MM.1S (cell line): Measurements from ENCODE around the gene POLR3G.

Source experiments
- DNase-seq: peaks from one replicate; pipeline ENCODE4 v3.0.0-alpha.2; 2015
- H2AFZ ChIP-seq: fragments of 300-600 bp; sonication (generic); 2 replicates; pipeline ENCODE4 v1.6.0; 2016; ENCODE audit warnings: antibody characterized with exemption, low read length
- H3F3A ChIP-seq: fragments of 300-600 bp; sonication (generic); 2 replicates; pipeline ENCODE4 v1.6.1; 2016; ENCODE audit warnings: mild to moderate bottlenecking, antibody characterized with exemption, low read length, moderate library complexity, mixed read lengths; ENCODE audit not compliant: insufficient read depth
- H3K27ac ChIP-seq: fragments of 300-600 bp; sonication (generic); 2 replicates; pipeline ENCODE4 v1.5.1; 2016; ENCODE audit warnings: mild to moderate bottlenecking, low read length
- H3K27me3 ChIP-seq: fragments of 300-600 bp; sonication (generic); replicated peaks from 2 replicates; pipeline ENCODE4 v1.6.0; 2016; ENCODE audit warnings: low read length; ENCODE audit not compliant: insufficient read depth
- H3K36me3 ChIP-seq: fragments of 300-600 bp; sonication (generic); replicated peaks from 2 replicates; pipeline ENCODE4 v1.6.1; 2016; ENCODE audit warnings: mild to moderate bottlenecking, low read length, mixed read lengths; ENCODE audit not compliant: insufficient read depth
- H3K4me1 ChIP-seq: fragments of 300-600 bp; sonication (generic); 2 replicates; pipeline ENCODE4 v1.6.1; 2016; ENCODE audit warnings: low read length, mixed read lengths
- H3K4me2 ChIP-seq: fragments of 300-600 bp; sonication (generic); 2 replicates; pipeline ENCODE4 v1.6.0; 2016; ENCODE audit warnings: low read depth, low read length
- H3K4me3 ChIP-seq: fragments of 300-600 bp; sonication (generic); 2 replicates; pipeline ENCODE4 v1.5.1; 2016; ENCODE audit warnings: low read length, mixed read lengths
- H3K79me2 ChIP-seq: fragments of 300-600 bp; sonication (generic); 2 replicates; pipeline ENCODE4 v1.6.1; 2016; ENCODE audit warnings: mixed run types, low read length, mixed read lengths
- H3K9ac ChIP-seq: fragments of 300-600 bp; sonication (generic); 2 replicates; pipeline ENCODE4 v1.6.1; 2016; ENCODE audit warnings: low read length, mixed read lengths
- H3K9me2 ChIP-seq: fragments of 300-600 bp; sonication (generic); replicated peaks from 2 replicates; pipeline ENCODE4 v1.6.1; 2016; ENCODE audit warnings: mild to moderate bottlenecking, low read length, mixed read lengths; ENCODE audit not compliant: insufficient read depth
- H3K9me3 ChIP-seq: fragments of 300-600 bp; sonication (generic); replicated peaks from 2 replicates; pipeline ENCODE4 v1.6.1; 2016; ENCODE audit warnings: mild to moderate bottlenecking, low read length, mixed read lengths; ENCODE audit not compliant: insufficient read depth
- H4K20me1 ChIP-seq: fragments of 300-600 bp; sonication (generic); 2 replicates; pipeline ENCODE4 v1.6.1; 2016; ENCODE audit warnings: mild to moderate bottlenecking, low read length, moderate library complexity, mixed read lengths; ENCODE audit not compliant: insufficient read depth
- CTCF ChIP-seq: fragments of 300-600 bp; sonication (generic); IDR thresholded peaks from 2 replicates; pipeline ENCODE4 v1.5.1; 2016; ENCODE audit warnings: antibody characterized with exemption, low read length, mixed read lengths
- EZH2 ChIP-seq: fragments of 300-600 bp; sonication (generic); optimal IDR thresholded peaks from 2 replicates; pipeline ENCODE3; 2017; ENCODE audit warnings: low read depth, mild to moderate bottlenecking, antibody characterized with exemption, low read length, mixed read lengths
- EZH2phosphoT487 ChIP-seq: fragments of 300-600 bp; sonication (generic); IDR thresholded peaks from 2 replicates; pipeline ENCODE4 v1.6.1; 2018; ENCODE audit warnings: antibody characterized with exemption, low read length

The POLR3G gene

GRCh38 chr5:90472783-90473395 lies 1.8 kb upstream of the POLR3G start:
- Histone ChIP-seq H3K9me2 (no peaks in the 10 kb centered on the region), H3K79me2 (peaks cover 16% of the 10 kb centered on the region), H3K36me3 (no peaks in the 10 kb centered on the region), H3K9ac (peak overlapping the region; percentile 66; the same call in 1 of the 2 replicates), H3F3A (no peaks in the 10 kb centered on the region), H2AFZ (peak overlapping the region; percentile 98), H3K9me3 (no peaks in the 10 kb centered on the region), H4K20me1 (no peaks in the 10 kb centered on the region), H3K27ac (no peak overlapping the region), H3K4me3 (peak overlapping the region; percentile 83), H3K4me1 (peaks cover 9% of the 10 kb centered on the region; the same call in 1 of the 2 replicates), H3K4me2 (peak overlapping the region; percentile 95), H3K27me3 (no peaks in the 10 kb centered on the region)
- TF ChIP-seq EZH2 (no peak), EZH2phosphoT487 (no peak), CTCF (no peak)
- DNase-seq: peak; percentile 12

- Histone ChIP-seq H3K4me2 (peak overlapping the region; percentile 95), H3K4me3 (peak overlapping the region; percentile 83), H3K9ac (peak overlapping the region; percentile 66), H3K4me1 (peaks cover 9% of the 10 kb centered on the region; the same call in 1 of the 2 replicates), H3K9me3 (no peaks in the 10 kb centered on the region), H3K36me3 (no peaks in the 10 kb centered on the region), H4K20me1 (no peaks in the 10 kb centered on the region), H3K27ac (peak overlapping the region; percentile 74), H3K9me2 (no peaks in the 10 kb centered on the region), H2AFZ (peak overlapping the region; percentile 98), H3K79me2 (peaks cover 16% of the 10 kb centered on the region), H3F3A (no peaks in the 10 kb centered on the region), H3K27me3 (no peaks in the 10 kb centered on the region)
- TF ChIP-seq CTCF (no peak), EZH2 (no peak), EZH2phosphoT487 (no peak)
- DNase-seq: peak; percentile 20
Observed at GRCh38 chr5:90473396-90474234, 1.0 kb upstream of the POLR3G start.

GRCh38 chr5:90475436-90475980 lies 844 bp downstream of the POLR3G start:
- Histone ChIP-seq H3K9me2 (no peaks in the 10 kb centered on the region), H3K27ac (no peak overlapping the region), H3K79me2 (peaks cover 16% of the 10 kb centered on the region), H3F3A (no peaks in the 10 kb centered on the region), H2AFZ (no peak overlapping the region), H3K27me3 (no peaks in the 10 kb centered on the region), H3K4me2 (peak overlapping the region; percentile 90; the same call in 1 of the 2 replicates), H3K9ac (no peak overlapping the region), H4K20me1 (no peaks in the 10 kb centered on the region), H3K4me3 (no peak overlapping the region; the same call in 1 of the 2 replicates), H3K4me1 (peaks cover 9% of the 10 kb centered on the region; the same call in 1 of the 2 replicates), H3K9me3 (no peaks in the 10 kb centered on the region), H3K36me3 (no peaks in the 10 kb centered on the region)
- no peak for TF ChIP-seq CTCF
- no peak for TF ChIP-seq EZH2
- no peak for TF ChIP-seq EZH2phosphoT487
- no peak for DNase-seq
